Breast epithelium (tissue), 4 donors: ENCODE measurements around the gene C1orf21. TPM values are rescaled to one million over a fixed set of nuclear protein-coding genes. Genes with fewer than 3 reads are reported as not detected.
A peak's percentile ranks its signal among the peaks of the same experiment; 100 is the strongest.

Experiments
- DNase-seq, 2 donors: peaks; one replicate each; pipeline ENCODE4 v3.0.0-alpha.2; 2019; ENCODE audit warnings: low spot score in 2 of 2
- H3K27ac ChIP-seq, 2 donors: fragments of 200-600 bp; sonication (generic) in 1 of 2; one replicate each; pipeline ENCODE4 v1.5.1; 2016 to 2019; ENCODE audit warnings: mild to moderate bottlenecking in 1 of 2
- H3K27me3 ChIP-seq, 2 donors: fragments of 200-600 bp; sonication (generic) in 1 of 2; one replicate each; pipeline versions ENCODE4 v1.5.1 to v1.6.0; 2017 to 2019; ENCODE audit warnings: control low read depth in 1 of 2, mild to moderate bottlenecking in 1 of 2
- H3K36me3 ChIP-seq: fragments of 200-600 bp; one replicate; pipeline ENCODE4 v1.5.1; 2019
- H3K4me1 ChIP-seq, 2 donors: fragments of 200-600 bp; sonication (generic); one replicate each; pipeline ENCODE4 v1.5.1; 2016 to 2019; ENCODE audit warnings: control low read depth in 1 of 2
- H3K4me3 ChIP-seq, 3 donors: fragments of 200-600 bp; sonication (generic); 1 replicate in 2 of 3; 2 replicates in 1 of 3; pipeline ENCODE4 v1.5.1; 2016 to 2019; ENCODE audit warnings: mild to moderate bottlenecking in 3 of 3, moderate library complexity in 2 of 3
- H3K9me3 ChIP-seq, 2 donors: fragments of 200-600 bp; sonication (generic) in 1 of 2; one replicate each; pipeline ENCODE4 v1.5.1; 2016 to 2019; ENCODE audit warnings: control low read depth in 1 of 2
- POLR2A ChIP-seq: fragments of 450-650 bp; IDR thresholded peaks from one replicate; pipeline ENCODE4 v1.6.1; 2016; ENCODE audit warnings: antibody characterized with exemption, mild to moderate bottlenecking, moderate library complexity
- POLR2AphosphoS5 ChIP-seq, 3 donors: sonication (generic); formaldehyde crosslinking; IDR thresholded peaks; one replicate each; pipeline ENCODE4 v1.6.1; 2017; ENCODE audit warnings: antibody characterized with exemption in 3 of 3
- intact Hi-C: fragments of 100-400 bp; cut with DNase I; formaldehyde crosslinking; loops from one replicate; pipeline ENCODE4 v1.15.1; 2023; ENCODE audit warnings: low total_unique reads
- total RNA-seq, 3 donors: library from RNA; depleted of rRNA; stranded (reverse); fragments of >200 nt; gene quantifications; one replicate each; pipeline ENCODE4 v1.1.0, GENCODE V29; 2016
- TF ChIP-seq, protein P1 (sequence below), 3 donors: fragments of 450-650 bp; IDR thresholded peaks; one replicate each; pipeline ENCODE4 v1.5.1; 2016 to 2017; ENCODE audit warnings: antibody characterized with exemption in 3 of 3, mild to moderate bottlenecking in 3 of 3, moderate library complexity in 3 of 3

The C1orf21 gene
- total RNA-seq, 3 donors from 2014 or later: 31.5 to 75.7 (median 54.7) TPM

DNA sequence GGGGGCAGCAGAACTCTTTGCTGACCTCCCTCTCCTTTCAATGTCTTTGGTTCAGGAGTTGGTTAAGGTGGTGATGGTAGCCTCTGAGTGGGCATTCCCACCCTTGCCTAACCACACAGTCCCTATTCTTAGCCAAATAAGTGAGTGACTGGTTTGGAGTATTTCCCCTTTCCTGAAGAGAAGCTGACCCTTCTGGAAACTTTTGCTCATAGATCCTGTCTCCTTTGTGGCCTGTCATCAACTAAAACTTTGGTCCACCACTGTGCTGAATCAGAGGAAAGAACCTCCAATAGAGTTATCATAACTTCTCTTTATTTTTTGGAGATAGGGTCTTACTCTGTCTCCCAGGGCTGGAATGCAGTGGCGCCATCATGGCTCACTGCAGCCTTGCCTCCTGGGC is 31.1 kb downstream of the C1orf21 start:
- Histone ChIP-seq H3K27ac (no peak overlapping the region), H3K27me3 (no peaks in the 10 kb centered on the region), H3K9me3 (no peaks in the 10 kb centered on the region), H3K36me3 (no peaks in the 10 kb centered on the region), H3K4me1 (no peaks in the 10 kb centered on the region), H3K4me3 (no peak overlapping the region)
- intact Hi-C loops: no loop called here
- TF ChIP-seq POLR2A (no peak), POLR2AphosphoS5 (IDR thresholded peaks at IDR 0.05) (no peak)
- TF ChIP-seq, protein P1, sequence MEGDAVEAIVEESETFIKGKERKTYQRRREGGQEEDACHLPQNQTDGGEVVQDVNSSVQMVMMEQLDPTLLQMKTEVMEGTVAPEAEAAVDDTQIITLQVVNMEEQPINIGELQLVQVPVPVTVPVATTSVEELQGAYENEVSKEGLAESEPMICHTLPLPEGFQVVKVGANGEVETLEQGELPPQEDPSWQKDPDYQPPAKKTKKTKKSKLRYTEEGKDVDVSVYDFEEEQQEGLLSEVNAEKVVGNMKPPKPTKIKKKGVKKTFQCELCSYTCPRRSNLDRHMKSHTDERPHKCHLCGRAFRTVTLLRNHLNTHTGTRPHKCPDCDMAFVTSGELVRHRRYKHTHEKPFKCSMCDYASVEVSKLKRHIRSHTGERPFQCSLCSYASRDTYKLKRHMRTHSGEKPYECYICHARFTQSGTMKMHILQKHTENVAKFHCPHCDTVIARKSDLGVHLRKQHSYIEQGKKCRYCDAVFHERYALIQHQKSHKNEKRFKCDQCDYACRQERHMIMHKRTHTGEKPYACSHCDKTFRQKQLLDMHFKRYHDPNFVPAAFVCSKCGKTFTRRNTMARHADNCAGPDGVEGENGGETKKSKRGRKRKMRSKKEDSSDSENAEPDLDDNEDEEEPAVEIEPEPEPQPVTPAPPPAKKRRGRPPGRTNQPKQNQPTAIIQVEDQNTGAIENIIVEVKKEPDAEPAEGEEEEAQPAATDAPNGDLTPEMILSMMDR (IDR thresholded peaks at IDR 0.05): no peak
- no peak for DNase-seq

DNA sequence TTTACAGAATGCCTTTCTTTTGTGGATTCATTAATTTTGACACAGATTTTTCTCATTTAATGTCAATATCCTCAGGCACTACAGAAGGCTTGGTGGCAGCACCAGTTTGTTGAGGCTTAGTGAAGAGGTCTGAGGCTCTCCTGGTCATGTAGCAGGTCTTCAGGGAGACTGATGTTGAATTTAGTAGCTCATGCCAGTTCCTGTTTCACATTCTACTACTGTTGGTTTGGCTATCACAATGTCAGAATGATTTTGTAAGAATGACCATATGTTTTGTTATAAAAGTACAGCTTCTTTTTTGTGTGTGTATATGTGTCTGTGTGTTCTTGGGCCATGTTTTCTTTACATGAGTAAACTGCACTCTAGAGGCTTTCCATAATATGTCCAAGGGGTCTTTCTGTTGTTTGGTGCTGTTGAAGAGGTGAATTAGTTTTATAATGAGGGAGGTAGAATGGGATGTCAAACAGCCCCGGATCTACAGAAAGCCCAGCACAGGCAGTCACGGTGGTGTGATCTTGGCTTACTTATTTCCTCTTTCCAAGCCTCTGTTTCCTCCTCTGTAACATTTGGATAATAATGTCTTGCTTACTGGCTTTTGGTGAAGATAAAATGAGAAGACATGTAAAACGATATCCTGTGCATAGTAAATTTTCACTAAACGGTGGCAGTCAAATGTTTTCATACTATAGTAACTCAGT is 32.0 kb downstream of the C1orf21 start:
- Histone ChIP-seq H3K27me3 (no peaks in the 10 kb centered on the region), H3K36me3 (no peaks in the 10 kb centered on the region), H3K9me3 (no peaks in the 10 kb centered on the region), H3K4me1 (no peaks in the 10 kb centered on the region), H3K27ac (no peak overlapping the region), H3K4me3 (no peak overlapping the region)
- TF ChIP-seq, protein P1 (IDR thresholded peaks at IDR 0.05): no peak
- TF ChIP-seq POLR2A: no peak
- no peak for TF ChIP-seq POLR2AphosphoS5 (IDR thresholded peaks at IDR 0.05)
- intact Hi-C loops: no loop called here
- DNase-seq: no peak

DNA sequence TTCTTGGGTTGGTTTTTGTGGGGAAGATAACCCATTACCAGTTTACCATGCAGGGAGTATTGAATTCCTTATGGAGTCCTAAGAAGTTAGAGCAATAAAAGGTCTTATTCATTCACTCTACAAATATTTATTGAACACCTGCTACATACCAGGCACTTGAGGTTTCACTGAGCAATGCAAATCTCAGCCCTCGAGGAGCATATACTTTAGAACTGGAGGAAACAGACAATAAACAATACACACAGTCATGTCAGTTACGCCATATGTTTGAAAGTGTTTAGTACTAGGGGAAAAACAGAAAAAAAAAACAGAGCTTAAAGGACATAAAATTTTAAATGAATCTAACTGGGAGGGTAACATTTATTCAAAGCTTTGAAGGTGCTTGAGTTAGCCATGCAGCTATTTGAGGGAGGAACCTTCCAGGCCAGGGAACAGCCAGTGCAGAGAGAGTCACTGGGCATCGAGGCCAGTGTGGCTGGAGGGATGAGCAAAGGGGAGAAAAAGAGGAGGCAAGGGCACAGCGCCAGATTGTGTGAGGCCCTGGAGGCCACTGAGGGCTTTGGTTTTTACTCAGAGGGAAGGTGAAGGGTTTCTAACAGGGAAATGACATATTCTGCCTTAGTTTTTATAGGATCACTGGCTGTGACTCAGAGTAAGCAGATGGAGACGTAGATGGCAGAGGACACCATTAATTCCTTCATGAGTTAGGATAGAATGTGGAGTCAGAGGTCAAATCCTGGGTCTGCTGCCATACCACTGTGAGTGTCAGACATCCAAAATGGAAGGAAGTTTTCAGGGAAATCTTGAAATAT is 32.7 kb downstream of the C1orf21 start:
- no peak for DNase-seq
- H3K27ac ChIP-seq: peak overlapping the region in 1 of 2 donors; percentile 28
- no peaks in the 10 kb centered on the region for H3K36me3 ChIP-seq
- no peaks in the 10 kb centered on the region for H3K4me1 ChIP-seq
- H3K9me3 ChIP-seq: no peaks in the 10 kb centered on the region
- TF ChIP-seq POLR2A (no peak), POLR2AphosphoS5 (IDR thresholded peaks at IDR 0.05) (no peak)
- TF ChIP-seq, protein P1 (IDR thresholded peaks at IDR 0.05): no peak
- intact Hi-C loops: no loop called here
- no peak overlapping the region for H3K4me3 ChIP-seq
- H3K27me3 ChIP-seq: no peaks in the 10 kb centered on the region

DNA sequence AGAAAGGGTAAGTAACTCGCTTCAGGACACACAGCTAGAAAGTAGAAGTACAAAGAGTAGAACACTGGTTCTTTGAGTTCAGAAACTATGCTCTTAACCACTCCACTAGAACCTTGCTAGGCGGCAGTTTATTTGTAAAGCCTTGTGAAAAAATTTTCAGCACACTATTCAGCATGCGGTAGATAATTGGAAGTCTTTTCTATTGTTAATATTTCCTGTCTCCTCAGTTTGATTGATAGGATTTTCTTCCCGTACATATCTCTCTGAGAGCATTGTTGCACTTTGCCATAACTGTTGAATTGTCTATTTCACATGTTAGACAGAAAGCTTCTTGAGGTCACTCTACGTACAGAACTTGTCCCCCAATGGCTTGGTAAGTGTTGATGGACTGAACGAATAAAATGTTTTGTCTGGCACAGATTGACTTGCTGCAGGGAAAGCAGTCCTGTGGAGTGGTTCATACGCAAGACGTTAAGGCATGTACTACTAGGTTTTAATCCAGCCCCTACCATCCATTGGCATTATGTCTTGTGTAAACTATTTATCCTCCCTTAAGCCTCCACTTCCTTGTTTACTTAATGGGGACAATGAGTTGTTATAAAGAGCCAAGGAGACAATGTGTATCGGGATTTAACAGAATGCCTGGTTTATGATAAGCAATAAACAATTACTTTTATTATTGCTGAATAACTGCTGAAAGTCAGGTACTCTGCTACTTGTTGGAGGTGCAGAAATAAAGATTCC is 35.8 kb downstream of the C1orf21 start:
- Histone ChIP-seq H3K27me3 (no peaks in the 10 kb centered on the region), H3K9me3 (no peaks in the 10 kb centered on the region), H3K4me3 (no peak overlapping the region), H3K36me3 (no peaks in the 10 kb centered on the region), H3K27ac (no peak overlapping the region), H3K4me1 (peaks cover 0 to 5% of the 10 kb centered on the region in 2 donors)
- intact Hi-C loops: no loop called here
- TF ChIP-seq POLR2AphosphoS5 (IDR thresholded peaks at IDR 0.05): no peak
- TF ChIP-seq POLR2A: no peak
- TF ChIP-seq, protein P1 (IDR thresholded peaks at IDR 0.05): no peak
- DNase-seq: no peak
